H9 (cell line): ENCODE data around the gene LGSN. TPM values are rescaled to one million over a fixed set of nuclear protein-coding genes. Genes with fewer than 3 reads are reported as not detected.

Experiments used
- DNase-seq: peaks from one replicate; pipeline ENCODE4 v3.0.0-alpha.2; 2017
- H2AFZ ChIP-seq: one replicate; pipeline ENCODE4 v1.6.1; 2013; ENCODE audit warnings: mild to moderate bottlenecking, low read length, control low read depth, moderate library complexity
- H2AK5ac ChIP-seq: 2 replicates; pipeline ENCODE4 v1.6.1; 2013; ENCODE audit warnings: low read length, control low read depth, mixed read lengths; ENCODE audit not compliant: insufficient read length
- H2BK120ac ChIP-seq: one replicate; pipeline ENCODE4 v1.6.1; 2013; ENCODE audit warnings: low read depth, mild to moderate bottlenecking, low read length, control low read depth, inconsistent platforms; ENCODE audit not compliant: poor library complexity, severe bottlenecking
- H2BK12ac ChIP-seq: 2 replicates; pipeline ENCODE4 v1.6.1; 2013; ENCODE audit warnings: low read length, control low read depth, mixed read lengths, low read depth; ENCODE audit not compliant: insufficient read length
- H2BK15ac ChIP-seq: 2 replicates; pipeline ENCODE4 v1.6.1; 2013; ENCODE audit warnings: low read depth, low read length, control low read depth
- H2BK20ac ChIP-seq: one replicate; pipeline ENCODE4 v1.6.1; 2013; ENCODE audit warnings: low read depth, mild to moderate bottlenecking, low read length, control low read depth, inconsistent platforms; ENCODE audit not compliant: poor library complexity, severe bottlenecking
- H2BK5ac ChIP-seq: 2 replicates; pipeline ENCODE4 v1.6.1; 2013; ENCODE audit warnings: low read length, control low read depth, mixed read lengths; ENCODE audit not compliant: insufficient read length
- H3K14ac ChIP-seq: 2 replicates; pipeline ENCODE4 v1.6.1; 2013; ENCODE audit warnings: low read length, control low read depth; ENCODE audit not compliant: insufficient read depth
- H3K18ac ChIP-seq: 2 replicates; pipeline ENCODE4 v1.6.1; 2013; ENCODE audit warnings: low read depth, mild to moderate bottlenecking, mixed read lengths, low read length, control low read depth; ENCODE audit not compliant: insufficient read length
- H3K23ac ChIP-seq: 2 replicates; pipeline ENCODE4 v1.6.1; 2013; ENCODE audit warnings: low read length, control low read depth, mixed read lengths, low read depth; ENCODE audit not compliant: insufficient read length
- H3K23me2 ChIP-seq: 2 replicates; pipeline ENCODE4 v1.6.1; 2013; ENCODE audit warnings: low read depth, mild to moderate bottlenecking, mixed read lengths, low read length, control low read depth; ENCODE audit not compliant: insufficient read length, poor library complexity, severe bottlenecking
- H3K27ac ChIP-seq: 2 replicates; pipeline ENCODE4 v1.5.1; 2013; ENCODE audit warnings: low read length, control low read depth, mixed read lengths, low read depth; ENCODE audit not compliant: insufficient read length
- H3K27me3 ChIP-seq: 2 replicates; pipeline ENCODE4 v1.6.1; 2013; ENCODE audit warnings: low read length, control low read depth, inconsistent platforms; ENCODE audit not compliant: insufficient read depth
- H3K4ac ChIP-seq: 2 replicates; pipeline ENCODE4 v1.6.1; 2013; ENCODE audit warnings: low read depth, mild to moderate bottlenecking, control low read depth, inconsistent platforms, low read length, moderate library complexity
- H3K4me1 ChIP-seq: 2 replicates; pipeline ENCODE4 v1.6.1; 2013; ENCODE audit warnings: low read length, control low read depth, inconsistent platforms; ENCODE audit not compliant: insufficient read depth
- H3K4me2 ChIP-seq: 2 replicates; pipeline ENCODE4 v1.6.1; 2013; ENCODE audit warnings: low read length, control low read depth, mixed read lengths; ENCODE audit not compliant: insufficient read length, insufficient read depth
- H3K56ac ChIP-seq: 2 replicates; pipeline ENCODE4 v1.6.1; 2013; ENCODE audit warnings: low read depth, mild to moderate bottlenecking, mixed read lengths, low read length, control low read depth; ENCODE audit not compliant: insufficient read length
- H3K79me1 ChIP-seq: 2 replicates; pipeline ENCODE4 v1.6.1; 2013; ENCODE audit warnings: low read depth, mild to moderate bottlenecking, moderate library complexity, low read length, control low read depth, inconsistent platforms; ENCODE audit not compliant: insufficient read depth, poor library complexity, severe bottlenecking
- H3K79me2 ChIP-seq: 2 replicates; pipeline ENCODE4 v1.6.1; 2013; ENCODE audit warnings: low read length, control low read depth, inconsistent platforms; ENCODE audit not compliant: insufficient read depth
- H3K9ac ChIP-seq: 2 replicates; pipeline ENCODE4 v1.6.1; 2013; ENCODE audit warnings: low read length, control low read depth, mixed read lengths; ENCODE audit not compliant: insufficient read length; ENCODE audit errors: extremely low read depth
- H3K9me3 ChIP-seq: one replicate; pipeline ENCODE4 v1.6.1; 2013; ENCODE audit warnings: low read depth, low read length, inconsistent platforms; ENCODE audit not compliant: control insufficient read depth
- H3T11ph ChIP-seq: one replicate; pipeline ENCODE4 v1.6.1; 2013; ENCODE audit warnings: mild to moderate bottlenecking, low read length, control low read depth, inconsistent platforms
- H4K20me1 ChIP-seq: one replicate; pipeline ENCODE4 v1.6.1; 2013; ENCODE audit not compliant: control insufficient read depth, insufficient read length, insufficient read depth
- H4K5ac ChIP-seq: 2 replicates; pipeline ENCODE4 v1.6.1; 2013; ENCODE audit warnings: low read depth, mild to moderate bottlenecking, mixed read lengths, low read length, control low read depth; ENCODE audit not compliant: insufficient read length
- H4K8ac ChIP-seq: replicated peaks from 2 replicates; pipeline ENCODE4 v1.6.1; 2013; ENCODE audit warnings: low read length, control low read depth, mixed read lengths, low read depth; ENCODE audit not compliant: insufficient read length
- H4K91ac ChIP-seq: 2 replicates; pipeline ENCODE4 v1.6.1; 2013; ENCODE audit warnings: low read depth, mild to moderate bottlenecking, moderate library complexity, mixed read lengths, low read length, control low read depth; ENCODE audit not compliant: insufficient read length
- H3K27ac Mint-ChIP-seq, 3 experiments: 2 replicates in 2 of 3; 3 replicates in 1 of 3; pipeline ENCODE4 v1.8.0; 2020 to 2021; ENCODE audit warnings: mixed read lengths in 3 of 3, mild to moderate bottlenecking in 1 of 3, moderate library complexity in 1 of 3
- H3K27me3 Mint-ChIP-seq: 2 replicates; pipeline ENCODE4 v1.8.0; 2021; ENCODE audit warnings: low read depth, mild to moderate bottlenecking, moderate library complexity, mixed read lengths
- H3K36me3 Mint-ChIP-seq, 3 experiments: 2 replicates in 2 of 3; 3 replicates in 1 of 3; pipeline ENCODE4 v1.8.0; 2020 to 2021; ENCODE audit warnings: low read depth in 3 of 3, mixed read lengths in 3 of 3; ENCODE audit not compliant: insufficient read depth in 1 of 3
- H3K4me1 Mint-ChIP-seq, 2 experiments: 2 replicates each; pipeline ENCODE4 v1.8.0; 2020; ENCODE audit warnings: mixed read lengths in 2 of 2
- H3K4me3 Mint-ChIP-seq, 2 experiments: 2 replicates in 1 of 2; 3 replicates in 1 of 2; pipeline ENCODE4 v1.8.0; 2020 to 2021; ENCODE audit warnings: mild to moderate bottlenecking in 2 of 2, mixed read lengths in 2 of 2, moderate library complexity in 1 of 2
- H3K9me3 Mint-ChIP-seq, 2 experiments: 2 replicates in 1 of 2; 3 replicates in 1 of 2; pipeline ENCODE4 v1.8.0; 2020; ENCODE audit warnings: mild to moderate bottlenecking in 2 of 2, mixed read lengths in 2 of 2, moderate library complexity in 1 of 2
- WGBS: extraction: QIAGEN DNeasy Blood & Tissue Kit; methylation state at CpG from one replicate; pipeline ENCODE4 v1.1.7; 2013; ENCODE audit warnings: missing lambda C conversion rate, low lambda C conversion rate, mixed read lengths; ENCODE audit not compliant: insufficient read length; ENCODE audit errors: extremely low coverage; 5-methylcytosine and 5-hydroxymethylcytosine counted together
- total RNA-seq: library from RNA; stranded (reverse); gene quantifications from 2 replicates; pipeline ENCODE4 v1.2.1, GENCODE V29; 2021
- TF ChIP-seq, protein P1 (sequence below): fragments of 200-600 bp; sonication (generic); conservative IDR thresholded peaks from 3 replicates; pipeline ENCODE4 v1.8.0; 2021; ENCODE audit warnings: antibody characterized with exemption, mild to moderate bottlenecking

The LGSN gene
- total RNA-seq, 1 experiment from 2014 or later, result 0.13 TPM

GRCh38 chr6:63290492-63291058 lies 29.2 kb downstream of the LGSN start:
- H3K4me2 ChIP-seq, result no peak overlapping the region
- DNase-seq, result no peak
- H3K56ac ChIP-seq, result no peak overlapping the region
- no peaks in the 10 kb centered on the region for H3K23me2 ChIP-seq
- no peak overlapping the region for H4K5ac ChIP-seq
- TF ChIP-seq, protein P1, sequence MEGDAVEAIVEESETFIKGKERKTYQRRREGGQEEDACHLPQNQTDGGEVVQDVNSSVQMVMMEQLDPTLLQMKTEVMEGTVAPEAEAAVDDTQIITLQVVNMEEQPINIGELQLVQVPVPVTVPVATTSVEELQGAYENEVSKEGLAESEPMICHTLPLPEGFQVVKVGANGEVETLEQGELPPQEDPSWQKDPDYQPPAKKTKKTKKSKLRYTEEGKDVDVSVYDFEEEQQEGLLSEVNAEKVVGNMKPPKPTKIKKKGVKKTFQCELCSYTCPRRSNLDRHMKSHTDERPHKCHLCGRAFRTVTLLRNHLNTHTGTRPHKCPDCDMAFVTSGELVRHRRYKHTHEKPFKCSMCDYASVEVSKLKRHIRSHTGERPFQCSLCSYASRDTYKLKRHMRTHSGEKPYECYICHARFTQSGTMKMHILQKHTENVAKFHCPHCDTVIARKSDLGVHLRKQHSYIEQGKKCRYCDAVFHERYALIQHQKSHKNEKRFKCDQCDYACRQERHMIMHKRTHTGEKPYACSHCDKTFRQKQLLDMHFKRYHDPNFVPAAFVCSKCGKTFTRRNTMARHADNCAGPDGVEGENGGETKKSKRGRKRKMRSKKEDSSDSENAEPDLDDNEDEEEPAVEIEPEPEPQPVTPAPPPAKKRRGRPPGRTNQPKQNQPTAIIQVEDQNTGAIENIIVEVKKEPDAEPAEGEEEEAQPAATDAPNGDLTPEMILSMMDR, result no peak
- H3K4ac ChIP-seq, result no peak overlapping the region
- Mint-ChIP-seq H3K36me3 (no peaks in the 10 kb centered on the region), H3K27me3 (no peaks in the 10 kb centered on the region), H3K4me1 (peaks cover 3 to 9% of the 10 kb centered on the region in 2 experiments), H3K27ac (no peak overlapping the region), H3K9me3 (no peaks in the 10 kb centered on the region), H3K4me3 (no peak overlapping the region)
- H4K20me1 ChIP-seq, result no peaks in the 10 kb centered on the region
- no peak overlapping the region for H2BK15ac ChIP-seq
- H2BK20ac ChIP-seq, result no peak overlapping the region
- H3K14ac ChIP-seq, result no peak overlapping the region
- no peaks in the 10 kb centered on the region for H3K27me3 ChIP-seq
- no peaks in the 10 kb centered on the region for H3K79me1 ChIP-seq
- no peak overlapping the region for H3K23ac ChIP-seq
- no peak overlapping the region for H2BK120ac ChIP-seq
- H4K8ac ChIP-seq, result no peak overlapping the region
- no peak overlapping the region for H2AK5ac ChIP-seq
- H3K4me1 ChIP-seq, result no peaks in the 10 kb centered on the region
- no peak overlapping the region for H4K91ac ChIP-seq
- H2BK5ac ChIP-seq, result no peak overlapping the region
- no peak overlapping the region for H3K27ac ChIP-seq
- H3K9ac ChIP-seq, result no peak overlapping the region
- H2AFZ ChIP-seq, result no peak overlapping the region
- no CpG with 5 or more reads among the region's 6 CpGs for WGBS
- no peak overlapping the region for H3K18ac ChIP-seq
- no peaks in the 10 kb centered on the region for H3K9me3 ChIP-seq
- no peaks in the 10 kb centered on the region for H3K79me2 ChIP-seq
- H2BK12ac ChIP-seq, result no peak overlapping the region
- no peak overlapping the region for H3T11ph ChIP-seq
